ENCODE measurements around the gene HOXC11.

DNA sequence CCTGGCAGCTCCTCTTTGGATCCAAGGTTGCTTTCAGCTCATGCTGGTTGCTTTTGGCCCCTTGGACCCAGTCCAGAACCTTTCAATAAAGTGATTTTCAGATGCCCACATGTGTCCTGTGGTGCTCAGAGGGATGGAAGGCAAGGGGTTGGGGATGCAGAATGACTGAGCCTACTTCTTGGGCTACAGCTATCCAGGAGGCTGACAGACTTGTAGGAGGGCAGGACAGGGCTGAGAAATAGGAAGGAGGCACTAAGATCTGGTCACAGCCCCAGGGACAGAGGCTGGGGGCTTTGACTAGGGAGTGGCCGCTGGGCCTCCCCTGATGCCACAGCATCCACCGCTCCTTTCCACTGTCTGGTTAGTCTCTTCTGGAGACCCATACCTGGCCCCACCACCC, 1.2 kb upstream of the HOXC11 start:
- no peak for TF ChIP-seq ZNF274 (IDR thresholded peaks at IDR 0.05; ENCODE audit: low read depth, low read length)
- TF ChIP-seq SUZ12 (IDR thresholded peaks at IDR 0.05; ENCODE audit: extremely low read depth, insufficient read depth, insufficient read length) = no peak
